NCI-H146 (cell line): ENCODE data around the gene GABPA.
"Not testable (repeated sequence)": the region's sequence is repeated elsewhere in the genome, so short reads cannot be mapped to it uniquely, and the experiment has no call there.

Experiments
- DNase-seq: peaks from one replicate; lab custom pipeline; 2025; lab: John Stamatoyannopoulos, UW

Gene GABPA

GRCh38 chr21:25734904-25735645 is at the start of gene GABPA, which contains the start of gene ATP5PF:
GABPA (plus strand) TSS chr21:25734972; CDS start chr21:25741599, 6,627 bp downstream.
ATP5PF (minus strand) TSS chr21:25734904; CDS start chr21:25729794, 5,110 bp downstream.
- peak; percentile 96 for DNase-seq

GRCh38 chr21:25687787-25688186 is 47.0 kb upstream of the GABPA start:
- no peak for DNase-seq

- no peak for DNase-seq
These were observed 46.3 kb upstream of the GABPA start for GRCh38 chr21:25688275-25689155.

- no peak for DNase-seq
These were observed 45.5 kb upstream of the GABPA start for GRCh38 chr21:25689226-25689625.

- no peak for DNase-seq
These were observed 42.8 kb upstream of the GABPA start for GRCh38 chr21:25691976-25692375.

- not testable (repeated sequence) for DNase-seq
These were observed 39.3 kb upstream of the GABPA start for GRCh38 chr21:25695461-25695860.

GRCh38 chr21:25700741-25701140 is 34.0 kb upstream of the GABPA start:
- DNase-seq: no peak

- no peak for DNase-seq
These were observed 33.2 kb upstream of the GABPA start for GRCh38 chr21:25701529-25701928.

GRCh38 chr21:25708467-25709065 is 26.2 kb upstream of the GABPA start:
- DNase-seq: peak; percentile 16

GRCh38 chr21:25709684-25710265 is 25.0 kb upstream of the GABPA start:
- no peak for DNase-seq

GRCh38 chr21:25710550-25710949 is 24.2 kb upstream of the GABPA start:
- DNase-seq: no peak

- not testable (repeated sequence) for DNase-seq
These were observed 20.7 kb upstream of the GABPA start for GRCh38 chr21:25714066-25714465.

GRCh38 chr21:25717491-25718147 is 17.2 kb upstream of the GABPA start:
- no peak for DNase-seq

- no peak for DNase-seq
These were observed 12.8 kb upstream of the GABPA start for GRCh38 chr21:25721987-25722386.

- no peak for DNase-seq
These were observed 12.1 kb upstream of the GABPA start for GRCh38 chr21:25722631-25723030.

GRCh38 chr21:25732091-25732760 is 2.5 kb upstream of the GABPA start:
- DNase-seq: no peak

GRCh38 chr21:25733859-25734653 is 716 bp upstream of the GABPA start:
- DNase-seq: peak; percentile 20

- DNase-seq: no peak
These were observed 193 bp upstream of the GABPA start for GRCh38 chr21:25734654-25734903.

- peak; percentile 79 for DNase-seq
These were observed 1.1 kb downstream of the GABPA start for GRCh38 chr21:25735646-25736597.
